HCT116 (cell line): ENCODE measurements around the gene PSKH1. TPM values are rescaled to one million over a fixed set of nuclear protein-coding genes. Genes with fewer than 3 reads are reported as not detected.

Experiments used
- ATAC-seq: fragments of 200-7000 bp; cut with Tn5 transposase; 2 replicates; pipeline ENCODE4 v1.9.1; 2020; ENCODE audit warnings: mild to moderate bottlenecking, moderate library complexity
- BruUV-seq: library from RNA; stranded (reverse); fragments of 400-500 nt; replicated peaks from 2 replicates; lab custom pipeline; 2021; lab: Mats Ljungman, UMichigan
- CTCF ChIA-PET: fragments of 300-600 bp; sonication (Branson Sonifier 250); formaldehyde crosslinking; loops from one replicate; lab custom pipeline; 2021; ENCODE audit warnings: antibody characterized with exemption; lab: Charles Lee
- POLR2A ChIA-PET: fragments of 300-600, 350-600 bp; sonication (Branson Sonifier 250); formaldehyde crosslinking; loops from one replicate; lab custom pipeline; 2021; ENCODE audit warnings: antibody characterized with exemption; lab: Charles Lee
- RAD21 ChIA-PET, 2 experiments: fragments of 300-600 bp; sonication (Branson Sonifier 250); formaldehyde crosslinking; loops; one replicate each; lab custom pipeline; 2023; ENCODE audit warnings: low total read pairs in 2 of 2; ENCODE audit not compliant: uncharacterized antibody in 2 of 2, unreplicated experiment in 2 of 2, low non-redundant PET in 1 of 2; lab: Charles Lee
- DNase-seq: peaks from one replicate; pipeline ENCODE4 v3.0.0-alpha.2; 2010; ENCODE audit warnings: low read depth, low spot score
- H2AFZ ChIP-seq: fragments of 200-600 bp; shearing (Covaris generic), sonication (generic); 2 replicates; pipeline ENCODE4 v1.6.1; 2017; ENCODE audit warnings: low read depth, mixed run types, mixed read lengths, antibody characterized with exemption, low read length; ENCODE audit not compliant: poor library complexity, severe bottlenecking
- H3K27ac ChIP-seq: 2 replicates; pipeline ENCODE4 v1.5.1; 2012; ENCODE audit warnings: low read depth, low read length
- H3K27me3 ChIP-seq: fragments of 200-600 bp; sonication (generic); 2 replicates; pipeline ENCODE4 v1.6.1; 2016; ENCODE audit warnings: mixed run types, low read length, mixed read lengths; ENCODE audit not compliant: insufficient read depth
- H3K36me3 ChIP-seq, 2 experiments: fragments of 200-500 bp in 1 of 2; fragments of 200-600 bp in 1 of 2; sonication (Bioruptor generic) in 1 of 2; sonication (generic) in 1 of 2; 2 replicates each; pipeline versions ENCODE4 v1.5.1 to v1.6.1; 2014 to 2016; ENCODE audit warnings: low read length in 2 of 2, inconsistent platforms in 1 of 2, mixed read lengths in 1 of 2, mixed run types in 1 of 2; ENCODE audit not compliant: insufficient read depth in 2 of 2, control insufficient read depth in 1 of 2
- H3K4me1 ChIP-seq, 2 experiments: fragments of 200-600 bp in 1 of 2; sonication (generic) in 1 of 2; 2 replicates each; pipeline versions ENCODE4 v1.5.1 to v1.6.1; 2012 to 2017; ENCODE audit warnings: low read length in 2 of 2, inconsistent platforms in 1 of 2, mild to moderate bottlenecking in 1 of 2, mixed read lengths in 1 of 2, mixed run types in 1 of 2, moderate library complexity in 1 of 2; ENCODE audit not compliant: insufficient read depth in 2 of 2, control insufficient read depth in 1 of 2
- H3K4me2 ChIP-seq: fragments of 200-600 bp; sonication (generic); 2 replicates; pipeline ENCODE4 v1.6.1; 2017; ENCODE audit warnings: mixed run types, low read length, mixed read lengths
- H3K4me3 ChIP-seq, 2 experiments: fragments of 200-600 bp in 1 of 2; sonication (generic) in 1 of 2; replicated peaks in 1 of 2; 2 replicates each; pipeline ENCODE4 v1.5.1; 2011 to 2016; ENCODE audit warnings: low read length in 2 of 2, control low read depth in 1 of 2, low read depth in 1 of 2, mild to moderate bottlenecking in 1 of 2, mixed read lengths in 1 of 2, mixed run types in 1 of 2
- H3K79me2 ChIP-seq: fragments of 200-600 bp; sonication (generic); 2 replicates; pipeline ENCODE4 v1.6.1; 2017; ENCODE audit warnings: mild to moderate bottlenecking, mixed run types, low read length, moderate library complexity, mixed read lengths; ENCODE audit not compliant: insufficient read depth
- H3K9ac ChIP-seq: fragments of 200-600 bp; sonication (generic); 2 replicates; pipeline ENCODE4 v1.6.1; 2016; ENCODE audit warnings: low read length, mixed read lengths
- H3K9me2 ChIP-seq: fragments of 200-600 bp; sonication (generic), shearing (Covaris generic); 2 replicates; pipeline ENCODE4 v1.6.1; 2017; ENCODE audit warnings: mixed run types, mild to moderate bottlenecking, moderate library complexity; ENCODE audit not compliant: insufficient read depth
- H3K9me3 ChIP-seq, 2 experiments: fragments of 200-500 bp in 1 of 2; fragments of 200-600 bp in 1 of 2; sonication (Bioruptor generic) in 1 of 2; sonication (generic) in 1 of 2; 2 replicates each; pipeline ENCODE4 v1.6.1; 2014 to 2017; ENCODE audit warnings: low read length in 2 of 2, mixed read lengths in 2 of 2, inconsistent platforms in 1 of 2, low read depth in 1 of 2, mild to moderate bottlenecking in 1 of 2, mixed run types in 1 of 2, moderate library complexity in 1 of 2; ENCODE audit not compliant: control insufficient read depth in 1 of 2, insufficient read depth in 1 of 2
- H4K20me1 ChIP-seq: fragments of 200-600 bp; sonication (generic), shearing (Covaris generic); 2 replicates; pipeline ENCODE4 v1.6.1; 2017; ENCODE audit warnings: mixed run types, mild to moderate bottlenecking, moderate library complexity; ENCODE audit not compliant: insufficient read depth
- ATF3 ChIP-seq: IDR thresholded peaks from 2 replicates; pipeline ENCODE4 v1.6.1; 2012
- CBX3 ChIP-seq: IDR thresholded peaks from 2 replicates; pipeline ENCODE4 v1.6.1; 2012; ENCODE audit warnings: low read depth
- CEBPB ChIP-seq: IDR thresholded peaks from 2 replicates; pipeline ENCODE4 v1.6.1; 2012; ENCODE audit warnings: low read depth
- CTCF ChIP-seq, 3 experiments: fragments of 200-600 bp in 1 of 3; sonication (generic) in 1 of 3; IDR thresholded peaks in 2 of 3; conservative IDR thresholded peaks in 1 of 3; 2 replicates each; pipeline ENCODE4 v1.5.1; 2012 to 2017; ENCODE audit warnings: low read depth in 2 of 3, low read length in 2 of 3, antibody characterized with exemption in 1 of 3, borderline replicate concordance in 1 of 3, control low read depth in 1 of 3, mild to moderate bottlenecking in 1 of 3, mixed read lengths in 1 of 3, mixed run types in 1 of 3, moderate library complexity in 1 of 3; ENCODE audit not compliant: insufficient read depth in 1 of 3
- EGR1 ChIP-seq: IDR thresholded peaks from 2 replicates; pipeline ENCODE4 v1.6.1; 2012; ENCODE audit warnings: low read depth
- ELF1 ChIP-seq: IDR thresholded peaks from 2 replicates; pipeline ENCODE4 v1.6.1; 2012; ENCODE audit warnings: low read depth, borderline replicate concordance
- EZH2phosphoT487 ChIP-seq: fragments of 200-600 bp; IDR thresholded peaks from 2 replicates; pipeline ENCODE4 v1.6.1; 2018; ENCODE audit warnings: antibody characterized with exemption, borderline replicate concordance
- POLR2AphosphoS5 ChIP-seq: IDR thresholded peaks from 2 replicates; pipeline ENCODE4 v1.6.1; 2011; ENCODE audit warnings: mild to moderate bottlenecking, low read depth, low read length, moderate library complexity
- REST ChIP-seq: IDR thresholded peaks from 2 replicates; pipeline ENCODE4 v1.6.1; 2012; ENCODE audit warnings: low read depth
- SIN3A ChIP-seq: IDR thresholded peaks from 2 replicates; pipeline ENCODE4 v1.6.1; 2012; ENCODE audit warnings: low read depth
- YY1 ChIP-seq: IDR thresholded peaks from 2 replicates; pipeline ENCODE4 v1.6.1; 2011; ENCODE audit warnings: low read length, low read depth, moderate library complexity, mild to moderate bottlenecking; ENCODE audit not compliant: insufficient replicate concordance; ENCODE audit errors: extremely low read depth
- intact Hi-C: fragments of 100-400 bp; cut with micrococcal nuclease; formaldehyde crosslinking; loops from 2 replicates; pipeline ENCODE4 v1.10.0; 2022
- total RNA-seq: library from RNA; stranded (reverse); gene quantifications from one replicate; pipeline ENCODE4 v1.2.1, GENCODE V29; 2021; ENCODE audit not compliant: unreplicated experiment

PSKH1 gene
- total RNA-seq, 1 experiment from 2014 or later: 16.2 TPM

- Histone ChIP-seq H3K4me3 (no peak overlapping the region), H3K4me1 (peaks cover 20 to 53% of the 10 kb centered on the region in 2 experiments), H3K27me3 (no peaks in the 10 kb centered on the region), H3K79me2 (peaks cover 44% of the 10 kb centered on the region), H3K9me3 (no peaks in the 10 kb centered on the region), H3K36me3 (peaks cover 4 to 6% of the 10 kb centered on the region in 2 experiments; a peak in 2 of 4 replicates), H2AFZ (no peak overlapping the region), H4K20me1 (peaks cover 4% of the 10 kb centered on the region; the same call in 1 of the 2 replicates), H3K9me2 (no peaks in the 10 kb centered on the region), H3K4me2 (no peak overlapping the region), H3K9ac (no peak overlapping the region), H3K27ac (no peak overlapping the region)
- ATAC-seq: no peak
- POLR2A ChIA-PET: interaction anchor here (0.6 to 1.7 kb wide), 2 partner anchors 11 to 184 kb away, joined by 3 to 7 read pairs; partner anchors contain the start of gene ACD
- intact Hi-C loops: no loop called here
- no peak for DNase-seq
- TF ChIP-seq YY1: no peak
- no peak for TF ChIP-seq POLR2AphosphoS5
- no peak for TF ChIP-seq SIN3A
- no TSS peak for BruUV-seq
- RAD21 ChIA-PET: no interaction called here
- CTCF ChIA-PET: interaction anchor here (1.1 to 2.4 kb wide), 2 partner anchors 28 to 38 kb away, joined by 5 to 18 read pairs; partner anchors contain the start of genes RANBP10 and TSNAXIP1
These were observed 48.6 kb upstream of the PSKH1 start for GRCh38 chr16:67844497-67844896.

GRCh38 chr16:67845291-67846062 lies 47.6 kb upstream of the PSKH1 start:
- no TSS peak for BruUV-seq
- Histone ChIP-seq H3K27ac (peak overlapping the region; percentile 83), H3K4me2 (peak overlapping the region; percentile 82), H3K9ac (peak overlapping the region; percentile 93), H2AFZ (no peak overlapping the region), H3K36me3 (peaks cover 4 to 6% of the 10 kb centered on the region in 2 experiments; a peak in 2 of 4 replicates), H3K9me3 (no peaks in the 10 kb centered on the region), H3K4me3 (peak overlapping the region; percentile 83 to 96), H3K9me2 (no peaks in the 10 kb centered on the region), H4K20me1 (peaks cover 4% of the 10 kb centered on the region; the same call in 1 of the 2 replicates), H3K79me2 (peaks cover 54% of the 10 kb centered on the region), H3K4me1 (peaks cover 20 to 53% of the 10 kb centered on the region in 2 experiments), H3K27me3 (no peaks in the 10 kb centered on the region)
- RAD21 ChIA-PET: no interaction called here
- ATAC-seq (no peak), DNase-seq (no peak)
- intact Hi-C loops: loop anchor here (1.0 kb wide), 1 partner anchor 39 kb away; the partner anchor contains the start of genes RANBP10 and TSNAXIP1
- POLR2A ChIA-PET: interaction anchor here (1.2 to 1.7 kb wide), 3 partner anchors 11 to 39 kb away, joined by 5 to 7 read pairs (median 6); partner anchors contain the start of genes RANBP10 and TSNAXIP1
- CTCF ChIA-PET: interaction anchor here (1.1 to 2.4 kb wide), 2 partner anchors 29 to 39 kb away, joined by 5 to 18 read pairs; partner anchors contain the start of genes RANBP10 and TSNAXIP1
- TF ChIP-seq YY1 (no peak), ATF3 (no peak), POLR2AphosphoS5 (no peak), CBX3 (no peak), EGR1 (no peak), REST (no peak), CEBPB (no peak), SIN3A (no peak), ELF1 (no peak), EZH2phosphoT487 (no peak), CTCF (IDR thresholded peaks at IDR 0.05 in 2 of 3, conservative IDR thresholded peaks at IDR 0.05 in 1 of 3; ENCODE audit: borderline replicate concordance in 1 of 3, insufficient read depth in 1 of 3, low read depth in 2 of 3, low read length in 2 of 3) (no peak)
